GM12801 (cell line): Measurements from ENCODE around the gene MSLN.

Experiments
- CTCF ChIP-seq: IDR thresholded peaks from one replicate; pipeline ENCODE4 v1.5.1; 2011; ENCODE audit warnings: control low read depth; ENCODE audit not compliant: insufficient read length; ENCODE audit errors: extremely low read depth

The MSLN gene

GRCh38 chr16:813204-813915 is 52.8 kb downstream of the MSLN start:
- no peak for TF ChIP-seq CTCF

GRCh38 chr16:813916-814412 is 53.4 kb downstream of the MSLN start:
- TF ChIP-seq CTCF = no peak

- TF ChIP-seq CTCF = no peak
Measured at GRCh38 chr16:814974-815373, 54.4 kb downstream of the MSLN start.

GRCh38 chr16:815861-816260 is 55.3 kb downstream of the MSLN start:
- no peak for TF ChIP-seq CTCF

GRCh38 chr16:817001-817906 is 56.7 kb downstream of the MSLN start:
- no peak for TF ChIP-seq CTCF

- no peak for TF ChIP-seq CTCF
Measured at GRCh38 chr16:818132-818531, 57.6 kb downstream of the MSLN start.
